NB4 (cell line): ENCODE data around the gene HOXA4.

Source experiments
- CTCF ChIP-seq: IDR thresholded peaks from one replicate; pipeline ENCODE4 v1.5.1; 2012; ENCODE audit warnings: low read depth, low read length
- MAX ChIP-seq: IDR thresholded peaks from 2 replicates; pipeline ENCODE4 v1.6.1; 2011; ENCODE audit warnings: low read depth, low read length

- TF ChIP-seq MAX (no peak), CTCF (no peak)
Measured at GRCh38 chr7:27124096-27124901, 6.3 kb downstream of the HOXA4 start.
